Activated naive CD4-positive, alpha-beta T cell treated with anti-CD3 and anti-CD28 coated beads, Interleukin-2, amount 50 U/mL, for 24 hours (primary cell): ENCODE results near the gene SHLD1.
A peak's percentile ranks its signal among the peaks of the same experiment; 100 is the strongest.
"Not testable (repeated sequence)": the region's sequence is repeated elsewhere in the genome, so short reads cannot be mapped to it uniquely, and the experiment has no call there.

Experiments
- H3K27ac Mint-ChIP-seq: one replicate; pipeline ENCODE4 v1.8.0; 2021; ENCODE audit warnings: mild to moderate bottlenecking, mixed read lengths
- H3K27me3 Mint-ChIP-seq: one replicate; pipeline ENCODE4 v1.8.0; 2021; ENCODE audit warnings: mixed read lengths
- H3K36me3 Mint-ChIP-seq: one replicate; pipeline ENCODE4 v1.8.0; 2021; ENCODE audit warnings: mixed read lengths
- H3K4me1 Mint-ChIP-seq: one replicate; pipeline ENCODE4 v1.8.0; 2021; ENCODE audit warnings: mixed read lengths
- H3K4me3 Mint-ChIP-seq: one replicate; pipeline ENCODE4 v1.8.0; 2021; ENCODE audit warnings: mild to moderate bottlenecking, mixed read lengths
- H3K9me3 Mint-ChIP-seq: one replicate; pipeline ENCODE4 v1.8.0; 2021; ENCODE audit warnings: mixed read lengths

Gene SHLD1

GRCh38 chr20:5786930-5787795 is 37.0 kb downstream of the SHLD1 start:
- H3K4me3 Mint-ChIP-seq = no peak overlapping the region
- H3K27ac Mint-ChIP-seq = peak overlapping the region; percentile 10
- H3K4me1 Mint-ChIP-seq = peaks cover 10% of the 10 kb centered on the region
- H3K36me3 Mint-ChIP-seq = peaks cover 3% of the 10 kb centered on the region
- H3K27me3 Mint-ChIP-seq = no peaks in the 10 kb centered on the region
- no peaks in the 10 kb centered on the region for H3K9me3 Mint-ChIP-seq

GRCh38 chr20:5787796-5788165 is 37.6 kb downstream of the SHLD1 start:
- Mint-ChIP-seq H3K9me3 (no peaks in the 10 kb centered on the region), H3K36me3 (peaks cover 3% of the 10 kb centered on the region), H3K4me3 (no peak overlapping the region), H3K27ac (no peak overlapping the region), H3K27me3 (no peaks in the 10 kb centered on the region), H3K4me1 (peaks cover 10% of the 10 kb centered on the region)

- Mint-ChIP-seq H3K9me3 (no peaks in the 10 kb centered on the region), H3K36me3 (peaks cover 3% of the 10 kb centered on the region), H3K27ac (no peak overlapping the region), H3K4me3 (no peak overlapping the region), H3K27me3 (no peaks in the 10 kb centered on the region), H3K4me1 (peaks cover 10% of the 10 kb centered on the region)
Observed at GRCh38 chr20:5788385-5788895, 38.2 kb downstream of the SHLD1 start.

- H3K27ac Mint-ChIP-seq = no peak overlapping the region
- peaks cover 6% of the 10 kb centered on the region for H3K36me3 Mint-ChIP-seq
- H3K4me1 Mint-ChIP-seq = peaks cover 10% of the 10 kb centered on the region
- no peak overlapping the region for H3K4me3 Mint-ChIP-seq
- no peaks in the 10 kb centered on the region for H3K9me3 Mint-ChIP-seq
- no peaks in the 10 kb centered on the region for H3K27me3 Mint-ChIP-seq
Observed at GRCh38 chr20:5789827-5790226, 39.6 kb downstream of the SHLD1 start.

- Mint-ChIP-seq H3K27me3 (no peaks in the 10 kb centered on the region), H3K36me3 (peaks cover 7% of the 10 kb centered on the region), H3K4me3 (no peak overlapping the region), H3K27ac (no peak overlapping the region), H3K9me3 (no peaks in the 10 kb centered on the region), H3K4me1 (peaks cover 4% of the 10 kb centered on the region)
Observed at GRCh38 chr20:5793916-5794315, 43.7 kb downstream of the SHLD1 start.

- Mint-ChIP-seq H3K9me3 (no peaks in the 10 kb centered on the region), H3K36me3 (peaks cover 7% of the 10 kb centered on the region), H3K4me1 (peaks cover 4% of the 10 kb centered on the region), H3K27me3 (no peaks in the 10 kb centered on the region), H3K4me3 (no peak overlapping the region), H3K27ac (no peak overlapping the region)
Observed at GRCh38 chr20:5796331-5797040, 46.3 kb downstream of the SHLD1 start.

GRCh38 chr20:5797165-5797564 is 47.0 kb downstream of the SHLD1 start:
- Mint-ChIP-seq H3K9me3 (no peaks in the 10 kb centered on the region), H3K27me3 (no peaks in the 10 kb centered on the region), H3K4me1 (peaks cover 4% of the 10 kb centered on the region), H3K36me3 (peaks cover 4% of the 10 kb centered on the region), H3K27ac (peak overlapping the region; percentile 18), H3K4me3 (no peak overlapping the region)

GRCh38 chr20:5797843-5798462 is 47.8 kb downstream of the SHLD1 start:
- Mint-ChIP-seq H3K27me3 (no peaks in the 10 kb centered on the region), H3K9me3 (no peaks in the 10 kb centered on the region), H3K4me3 (no peak overlapping the region), H3K36me3 (peaks cover 6% of the 10 kb centered on the region), H3K4me1 (peaks cover 4% of the 10 kb centered on the region), H3K27ac (no peak overlapping the region)

- not testable (repeated sequence) for H3K36me3 Mint-ChIP-seq, H3K4me3 Mint-ChIP-seq, H3K9me3 Mint-ChIP-seq, H3K27me3 Mint-ChIP-seq, H3K27ac Mint-ChIP-seq, H3K4me1 Mint-ChIP-seq
Observed at GRCh38 chr20:5803754-5804303, 53.6 kb downstream of the SHLD1 start.

- H3K36me3 Mint-ChIP-seq = peaks cover 12% of the 10 kb centered on the region
- no peaks in the 10 kb centered on the region for H3K27me3 Mint-ChIP-seq
- no peak overlapping the region for H3K4me3 Mint-ChIP-seq
- H3K27ac Mint-ChIP-seq = no peak overlapping the region
- H3K9me3 Mint-ChIP-seq = no peaks in the 10 kb centered on the region
- no peaks in the 10 kb centered on the region for H3K4me1 Mint-ChIP-seq
Observed at GRCh38 chr20:5806457-5807263, 56.5 kb downstream of the SHLD1 start.

- Mint-ChIP-seq H3K27me3 (no peaks in the 10 kb centered on the region), H3K4me3 (no peak overlapping the region), H3K27ac (no peak overlapping the region), H3K9me3 (no peaks in the 10 kb centered on the region), H3K36me3 (peaks cover 12% of the 10 kb centered on the region), H3K4me1 (no peaks in the 10 kb centered on the region)
Observed at GRCh38 chr20:5807431-5807830, 57.2 kb downstream of the SHLD1 start.

GRCh38 chr20:5808901-5809300 is 58.7 kb downstream of the SHLD1 start:
- no peak overlapping the region for H3K27ac Mint-ChIP-seq
- H3K4me1 Mint-ChIP-seq = no peaks in the 10 kb centered on the region
- H3K4me3 Mint-ChIP-seq = no peak overlapping the region
- H3K27me3 Mint-ChIP-seq = no peaks in the 10 kb centered on the region
- H3K9me3 Mint-ChIP-seq = no peaks in the 10 kb centered on the region
- H3K36me3 Mint-ChIP-seq = peaks cover 11% of the 10 kb centered on the region

GRCh38 chr20:5809495-5809894 is 59.3 kb downstream of the SHLD1 start:
- Mint-ChIP-seq H3K36me3 (peaks cover 11% of the 10 kb centered on the region), H3K27me3 (no peaks in the 10 kb centered on the region), H3K27ac (no peak overlapping the region), H3K4me1 (no peaks in the 10 kb centered on the region), H3K4me3 (no peak overlapping the region), H3K9me3 (no peaks in the 10 kb centered on the region)

- Mint-ChIP-seq H3K4me1 (no peaks in the 10 kb centered on the region), H3K27me3 (no peaks in the 10 kb centered on the region), H3K9me3 (no peaks in the 10 kb centered on the region), H3K36me3 (peaks cover 11% of the 10 kb centered on the region), H3K4me3 (no peak overlapping the region), H3K27ac (no peak overlapping the region)
Observed at GRCh38 chr20:5810800-5811422, 60.7 kb downstream of the SHLD1 start.

- H3K27ac Mint-ChIP-seq = no peak overlapping the region
- H3K27me3 Mint-ChIP-seq = no peaks in the 10 kb centered on the region
- no peaks in the 10 kb centered on the region for H3K9me3 Mint-ChIP-seq
- peaks cover 10% of the 10 kb centered on the region for H3K36me3 Mint-ChIP-seq
- no peak overlapping the region for H3K4me3 Mint-ChIP-seq
- H3K4me1 Mint-ChIP-seq = no peaks in the 10 kb centered on the region
Observed at GRCh38 chr20:5811746-5812145, 61.5 kb downstream of the SHLD1 start.
